NCI-H187 treated with DMSO at 0.1 percent for 48 hours (cell line): ENCODE measurements around the gene GRIK3.

Source experiments
- DNase-seq: peaks from one replicate; lab custom pipeline; 2025; lab: John Stamatoyannopoulos, UW

The GRIK3 gene

GRCh38 chr1:37043101-37043500 is 8.8 kb upstream of the GRIK3 start:
- no peak for DNase-seq

- DNase-seq: no peak
Observed at GRCh38 chr1:37042506-37042905, 8.2 kb upstream of the GRIK3 start.

- no peak for DNase-seq
Observed at GRCh38 chr1:37041483-37041882, 7.2 kb upstream of the GRIK3 start.

GRCh38 chr1:37040773-37041172 is 6.5 kb upstream of the GRIK3 start:
- peak; percentile 33 for DNase-seq

DNA sequence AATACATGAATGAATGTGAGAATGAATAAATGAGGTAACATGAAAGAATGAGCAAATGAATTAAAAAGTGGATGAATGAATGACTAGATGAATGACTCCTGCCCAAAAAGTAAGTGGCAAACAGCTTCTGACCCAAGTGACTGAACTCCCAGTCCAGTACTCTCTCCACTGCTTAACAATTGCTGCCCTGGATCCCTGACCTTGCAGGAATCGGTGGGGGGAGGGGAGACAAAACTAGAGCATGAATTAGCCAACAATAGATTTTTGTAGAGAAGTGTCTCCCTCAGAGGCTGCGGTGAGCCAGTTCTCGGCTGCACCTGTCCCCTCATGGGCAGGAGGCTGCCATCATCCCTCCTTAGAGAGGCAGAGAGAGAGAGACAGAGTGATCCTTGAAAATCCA is 5.9 kb upstream of the GRIK3 start:
- peak; percentile 43 for DNase-seq

- DNase-seq: peak; percentile 74
Observed at GRCh38 chr1:37038227-37039093, 4.1 kb upstream of the GRIK3 start.

DNA sequence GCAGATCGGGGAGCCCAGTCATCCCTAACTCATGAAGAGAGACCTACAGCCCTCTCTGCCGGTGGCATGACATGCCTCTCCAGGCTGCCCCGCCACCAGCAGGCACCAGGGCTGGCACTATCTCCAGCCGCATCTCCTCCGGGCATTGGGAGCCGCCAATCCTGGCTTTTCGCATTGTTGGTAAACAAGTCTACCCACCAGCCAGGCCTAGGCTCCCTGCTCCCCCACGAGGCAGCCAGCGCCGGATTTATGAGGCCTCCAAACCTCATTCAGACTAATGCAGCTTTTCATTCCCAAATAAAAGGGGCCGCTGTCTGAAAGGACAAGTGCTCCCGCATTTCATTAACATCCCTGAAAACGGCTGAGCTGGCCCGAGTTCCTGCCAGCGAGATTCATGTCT is 3.4 kb upstream of the GRIK3 start:
- DNase-seq: no peak

DNA sequence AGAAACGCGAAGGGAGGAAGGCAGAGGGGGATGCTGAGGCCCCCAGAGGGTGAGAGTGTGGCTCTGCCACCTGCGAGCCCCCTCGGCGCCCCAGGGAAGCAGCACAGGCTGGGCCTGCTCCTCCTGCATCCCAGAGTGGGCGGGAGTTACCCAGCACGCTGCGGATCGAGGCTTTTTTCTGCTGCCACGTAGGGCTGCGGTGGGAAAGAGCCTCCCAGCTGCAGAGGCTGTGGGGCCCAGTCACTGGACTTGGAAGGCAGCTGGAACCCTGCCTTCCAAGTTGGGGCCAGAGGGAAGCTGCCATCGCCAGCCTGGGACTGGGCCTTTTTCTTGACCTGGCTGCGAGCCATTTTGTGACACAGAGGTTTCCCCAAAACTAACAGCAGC is 2.3 kb upstream of the GRIK3 start:
- no peak for DNase-seq

GRCh38 chr1:37035796-37036666 is 1.7 kb upstream of the GRIK3 start:
- no peak for DNase-seq

DNA sequence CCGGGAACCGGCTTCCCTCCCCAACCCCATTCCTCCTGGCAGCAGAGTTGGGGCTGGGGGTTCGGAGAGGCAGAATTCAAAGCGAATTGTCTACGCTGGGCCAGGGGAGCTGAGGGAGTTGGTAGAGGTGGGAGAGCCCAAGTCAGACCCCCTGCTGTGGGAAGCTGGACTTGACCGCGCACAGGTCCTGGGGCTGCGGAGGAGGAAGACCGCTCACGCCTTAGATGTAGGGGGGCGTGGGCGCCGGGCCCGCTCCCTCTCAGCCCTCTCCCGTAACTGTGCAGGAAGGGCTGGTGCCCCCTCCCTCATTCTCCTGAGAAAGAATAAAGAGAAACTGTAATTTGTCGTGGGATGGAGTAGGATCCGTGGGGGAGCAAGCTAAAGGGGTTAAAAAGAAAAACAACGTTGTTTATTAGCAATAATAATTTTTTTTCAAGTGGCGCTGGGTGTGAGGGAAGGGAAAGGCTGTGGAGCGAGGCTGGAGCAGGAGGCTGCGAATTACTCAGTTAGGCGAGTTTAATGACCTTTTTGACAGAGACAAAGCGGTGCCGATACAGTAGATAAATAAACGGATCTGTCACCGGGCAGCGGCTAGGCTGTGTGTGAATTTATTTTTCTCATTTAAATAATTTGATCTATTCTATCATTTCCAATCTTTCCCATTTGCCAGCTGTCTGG is 838 bp upstream of the GRIK3 start:
- DNase-seq: no peak

DNA sequence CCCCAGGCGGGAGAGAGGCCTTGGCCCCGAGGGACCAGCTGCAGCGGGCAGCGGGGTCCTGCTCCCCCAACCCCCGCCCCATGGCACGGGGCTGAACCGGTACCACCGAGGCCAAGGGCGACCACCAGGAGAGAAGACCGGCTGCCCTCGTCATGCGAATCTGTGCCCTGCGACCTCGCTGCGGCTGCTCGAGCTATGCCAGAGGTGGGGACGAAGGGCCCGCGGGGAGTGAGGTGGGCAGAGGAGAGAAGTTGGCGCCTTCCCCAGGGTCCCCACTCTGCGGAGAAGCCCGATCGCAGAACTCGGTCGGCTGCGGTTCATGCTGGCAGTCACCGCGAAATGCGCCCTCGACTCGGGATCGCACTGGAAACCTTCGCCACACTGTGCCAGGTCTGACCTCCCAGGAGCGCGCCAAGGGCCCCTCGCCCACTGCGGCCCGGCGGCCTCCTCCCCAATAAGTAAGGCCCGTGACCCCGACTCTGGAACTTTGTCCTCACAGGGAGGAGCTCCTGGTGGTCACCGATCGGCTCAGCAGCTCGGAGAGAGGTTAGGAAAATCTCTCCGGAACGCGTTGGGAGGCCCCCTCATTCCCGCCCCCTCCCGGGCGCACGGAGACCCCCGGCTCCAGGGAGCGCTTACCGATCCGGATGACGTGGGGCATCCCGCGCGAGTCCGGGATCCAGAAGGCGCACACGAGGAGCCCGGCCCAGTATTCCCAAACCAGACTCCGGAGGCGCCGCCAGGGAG is 787 bp downstream of the GRIK3 start:
- DNase-seq: no peak

DNA sequence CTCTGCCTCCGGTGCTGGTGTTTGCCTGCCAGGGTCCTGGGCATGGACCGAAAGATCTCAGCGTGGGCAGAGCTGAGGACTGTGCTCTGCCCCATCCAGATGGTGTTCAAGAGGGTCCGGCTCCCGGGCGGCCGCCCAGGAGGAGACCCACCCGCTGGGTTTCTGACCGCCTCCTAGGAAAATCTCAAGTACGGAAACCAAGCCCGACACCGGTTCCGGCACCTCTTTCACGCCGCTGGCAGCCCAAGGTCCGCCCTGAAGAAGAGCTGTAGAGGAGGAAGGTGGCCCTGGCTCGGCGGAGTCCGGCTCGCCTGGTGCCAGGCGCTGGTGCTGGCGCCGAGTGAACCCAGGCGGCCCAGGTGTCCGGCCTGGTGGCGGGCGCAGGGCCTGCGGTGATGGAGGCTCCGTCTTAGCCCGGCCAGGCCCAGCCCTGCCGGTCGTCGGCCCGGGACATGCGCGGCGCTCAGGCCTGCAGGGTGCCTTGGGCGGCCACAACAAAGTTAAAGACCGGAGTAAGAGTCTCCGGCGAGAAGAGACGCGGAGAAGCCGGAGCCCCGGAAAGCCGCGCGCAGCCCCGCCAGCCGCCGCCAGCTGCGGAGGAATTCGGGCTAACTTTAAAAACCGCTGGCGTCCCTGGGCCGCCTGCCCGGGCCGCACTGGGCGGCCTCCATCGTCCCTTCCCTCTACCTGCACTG is 1.5 kb downstream of the GRIK3 start:
- DNase-seq: no peak

- DNase-seq: no peak
Observed at GRCh38 chr1:37031871-37032270, 2.4 kb downstream of the GRIK3 start.

GRCh38 chr1:37031429-37031828 is 2.9 kb downstream of the GRIK3 start:
- no peak for DNase-seq

DNA sequence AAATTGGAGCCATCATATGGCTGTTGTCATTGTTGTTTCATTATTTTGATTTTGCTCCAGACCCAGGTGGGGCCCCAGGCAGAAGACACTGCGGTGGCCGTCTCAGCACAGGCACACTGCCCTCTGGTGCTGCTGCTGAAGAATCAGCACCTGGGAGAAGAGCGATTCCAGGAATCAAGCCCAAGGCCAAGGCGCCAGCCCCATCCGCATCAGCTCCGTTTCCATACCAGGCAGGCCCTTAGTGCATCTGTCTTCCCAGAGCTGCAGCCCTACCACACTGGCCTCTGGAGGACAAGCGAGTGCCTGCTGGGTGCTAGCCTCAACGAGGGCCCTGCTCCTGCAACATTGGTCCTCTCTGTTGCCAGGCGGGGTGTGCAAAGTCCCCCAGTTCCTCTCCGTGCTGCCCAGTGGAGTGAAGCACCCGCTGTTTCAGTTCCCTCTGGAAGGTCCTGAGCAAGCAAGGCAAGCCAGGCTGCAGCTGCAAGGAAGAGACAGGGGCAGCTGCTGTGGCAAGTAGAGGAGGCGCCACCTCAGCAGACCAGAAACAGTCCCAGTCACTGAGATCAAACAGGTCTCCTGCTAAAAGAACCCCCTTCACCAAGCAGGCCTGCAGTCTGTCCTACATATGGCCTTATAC is 5.2 kb downstream of the GRIK3 start:
- DNase-seq: no peak

- DNase-seq: no peak
Observed at GRCh38 chr1:37021502-37021901, 12.8 kb downstream of the GRIK3 start.

GRCh38 chr1:37020653-37021277 is 13.6 kb downstream of the GRIK3 start:
- no peak for DNase-seq

DNA sequence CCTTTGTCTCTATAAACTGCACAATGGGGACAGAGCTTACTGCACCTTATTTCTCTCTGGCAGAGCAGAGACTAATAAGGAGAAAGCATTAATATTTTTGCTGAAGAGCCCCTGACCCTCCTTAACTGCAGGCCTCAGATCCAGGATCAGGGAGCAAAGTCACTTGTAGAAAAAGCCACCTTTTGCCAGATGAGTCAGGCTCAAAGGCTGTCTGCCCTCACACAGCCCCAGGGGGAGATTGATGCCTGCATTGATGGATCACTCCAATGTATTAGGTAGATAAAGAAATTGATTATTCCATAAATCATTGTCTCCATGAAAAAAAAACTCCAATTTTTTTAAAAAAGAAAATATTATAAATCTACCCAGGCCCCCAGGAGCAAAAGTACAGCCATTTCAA is 15.8 kb downstream of the GRIK3 start:
- DNase-seq: no peak

GRCh38 chr1:37017720-37018119 is 16.6 kb downstream of the GRIK3 start:
- no peak for DNase-seq

DNA sequence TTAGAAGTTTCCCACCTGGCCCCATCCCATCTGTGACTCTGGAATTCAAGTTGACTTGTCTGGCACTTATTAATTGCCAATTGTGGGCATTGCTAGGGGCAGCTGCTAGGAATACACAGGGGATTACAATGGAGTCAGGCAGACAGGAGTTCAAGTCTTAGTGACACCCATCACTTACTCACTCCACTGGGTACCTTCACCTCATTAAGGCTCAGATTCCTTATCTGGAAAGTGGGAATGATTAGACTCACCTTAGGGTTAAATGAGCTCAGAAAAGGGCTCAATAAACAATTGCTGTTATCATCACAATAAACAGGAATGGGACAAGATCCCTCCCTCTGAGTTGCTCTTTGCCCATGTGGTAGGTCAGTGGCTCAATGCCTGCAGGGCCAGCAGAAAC is 18.2 kb downstream of the GRIK3 start:
- DNase-seq: no peak
